Measurements from ENCODE around the gene NENF.
A peak's percentile ranks its signal among the peaks of the same experiment; 100 is the strongest.
"Not testable (repeated sequence)": the region's sequence is repeated elsewhere in the genome, so short reads cannot be mapped to it uniquely, and the experiment has no call there.

NENF gene

DNA sequence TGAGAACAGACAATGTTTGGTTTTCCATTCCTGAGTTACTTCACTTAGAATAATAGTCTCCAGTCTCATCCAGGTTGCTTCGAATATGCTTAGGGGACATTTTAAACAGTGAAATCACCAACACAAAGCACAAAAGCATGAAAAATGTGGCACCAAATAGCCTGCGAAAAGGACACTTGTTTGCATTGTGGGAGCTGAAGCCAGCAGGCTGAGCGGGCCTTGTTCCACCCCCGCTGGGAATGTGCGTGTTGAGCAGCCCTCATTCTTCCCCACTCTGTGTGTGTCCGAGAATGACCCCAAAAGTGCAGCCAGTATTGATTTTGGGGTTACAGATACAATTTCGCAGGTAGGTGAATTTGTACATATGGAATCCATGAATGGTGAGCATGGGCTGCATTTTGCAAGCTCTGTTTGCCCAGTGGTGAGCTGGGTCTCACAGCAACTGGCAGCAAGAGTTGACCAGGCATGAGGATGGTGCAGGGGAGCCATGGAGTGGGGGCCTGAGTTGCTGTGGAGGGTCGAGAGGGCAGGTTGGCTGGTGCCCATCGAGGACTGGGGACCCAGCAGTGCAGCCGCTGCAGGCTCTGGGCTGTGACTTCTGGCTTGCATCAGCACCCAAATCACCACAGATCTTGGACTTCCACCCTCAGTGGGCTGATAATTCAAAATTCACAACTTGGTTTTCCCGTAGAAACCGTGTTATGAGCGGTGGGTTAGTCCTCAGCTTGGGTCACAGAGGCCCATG, 29.4 kb downstream of the NENF start:
- DNase-seq, result no peak

DNA sequence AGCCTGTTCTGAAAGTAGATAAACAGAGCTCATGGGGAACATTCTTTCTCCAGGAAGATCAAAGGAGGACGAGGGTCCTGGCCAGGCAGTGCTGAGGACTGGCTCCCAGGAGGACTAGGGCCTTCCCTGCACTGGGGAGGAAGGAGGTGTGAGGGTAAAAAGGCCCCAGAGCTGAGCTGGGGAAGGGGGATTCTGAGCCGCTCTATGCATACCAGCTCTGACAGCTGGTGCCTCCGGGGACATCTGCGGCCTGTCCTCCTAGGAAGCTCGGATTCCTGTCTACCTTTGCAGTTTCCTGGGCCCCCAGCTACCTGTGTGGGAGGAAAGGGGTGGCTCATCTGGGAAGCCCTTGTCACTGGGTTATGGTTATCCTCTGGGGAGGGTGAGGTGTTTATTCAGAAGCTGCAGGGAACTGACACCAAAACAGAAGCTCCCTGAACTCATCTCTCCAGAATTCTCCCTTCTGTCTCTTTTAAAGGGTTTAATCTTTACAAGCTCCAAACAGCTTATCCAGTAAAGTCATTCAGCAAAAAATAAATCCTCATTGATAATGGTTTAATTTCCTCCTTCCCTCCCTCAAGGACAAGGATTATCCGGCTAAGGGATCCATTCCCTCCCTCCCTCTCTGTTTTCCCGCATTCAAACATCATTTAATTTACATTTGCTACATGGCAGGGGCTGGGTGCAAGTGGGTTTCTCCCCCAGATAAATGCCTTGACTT, 31.0 kb downstream of the NENF start:
- no peak for DNase-seq

DNA sequence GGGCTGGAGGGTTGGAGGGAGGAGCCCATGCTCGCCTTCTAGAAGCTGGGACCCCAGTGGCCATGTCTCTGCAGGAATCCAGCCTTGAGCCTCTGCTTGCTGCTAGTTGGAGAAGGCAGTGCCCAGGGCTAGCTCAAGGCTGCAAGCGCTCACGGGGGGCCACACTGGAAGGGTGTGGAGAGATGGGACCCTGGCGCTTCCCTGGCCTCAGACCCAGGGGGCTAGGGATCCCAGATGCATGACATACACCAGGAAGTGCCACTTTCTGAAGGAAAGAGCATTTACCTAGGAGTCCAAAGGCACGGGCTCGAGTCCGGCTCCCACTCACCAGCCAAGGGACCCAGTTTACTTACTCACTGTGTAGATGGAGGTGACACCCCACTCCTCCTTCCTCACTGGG, 32.6 kb downstream of the NENF start:
- DNase-seq, result no peak

DNA sequence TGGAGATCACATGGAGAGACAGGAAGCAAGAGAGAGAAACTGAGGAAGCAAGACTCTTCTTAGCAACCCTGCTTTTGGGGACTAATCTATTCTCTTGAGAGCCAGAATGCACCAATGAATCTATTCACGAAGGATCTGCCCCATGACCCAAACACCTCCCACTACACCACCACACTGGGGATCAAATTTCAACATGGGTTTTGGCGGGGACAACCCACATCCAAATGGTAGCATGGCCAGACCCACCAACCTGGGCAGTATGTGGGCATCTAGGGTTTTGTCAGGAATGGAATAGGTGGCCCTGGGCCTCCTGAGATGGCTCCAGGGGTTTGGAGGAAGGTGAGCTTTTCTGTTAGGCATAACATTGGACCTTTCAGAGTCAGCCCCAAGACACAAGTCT, 33.7 kb downstream of the NENF start:
- DNase-seq, result no peak

DNA sequence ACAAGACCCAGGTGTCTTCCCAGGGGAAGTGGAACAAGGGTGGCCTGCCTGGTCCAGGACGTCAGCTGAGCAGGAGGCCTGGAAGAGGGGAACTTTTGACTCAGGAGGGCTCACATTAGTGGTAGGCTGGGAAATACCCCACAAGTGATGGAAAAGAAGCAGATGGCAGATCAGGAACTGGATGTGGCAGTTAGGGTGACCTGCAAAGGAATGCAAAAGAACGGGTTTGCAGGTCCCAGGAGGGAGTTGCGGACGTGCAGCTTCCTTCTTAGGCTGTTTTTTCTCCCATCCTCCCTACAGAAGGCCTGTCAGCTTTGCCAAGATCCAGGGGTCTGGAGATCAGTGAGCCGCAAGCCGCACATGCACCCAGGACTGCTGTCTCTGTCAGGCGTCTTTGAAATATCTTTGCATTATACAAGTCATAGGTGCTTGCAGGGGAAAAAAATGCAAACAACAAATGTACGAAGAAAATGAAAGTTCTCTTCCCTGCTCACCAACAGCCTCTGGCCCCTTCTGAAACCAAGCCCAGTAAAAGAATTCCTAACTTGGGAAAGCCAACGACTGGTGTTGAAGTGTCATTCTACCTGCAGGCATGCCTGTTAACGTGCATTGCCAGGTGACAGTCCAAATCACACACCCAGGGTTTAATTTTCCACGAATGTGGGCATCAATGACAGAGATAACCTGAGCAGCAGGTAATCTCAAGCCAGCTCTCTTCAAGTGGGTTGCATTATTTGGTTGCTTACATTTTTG, 34.4 kb downstream of the NENF start:
- DNase-seq, result no peak

DNA sequence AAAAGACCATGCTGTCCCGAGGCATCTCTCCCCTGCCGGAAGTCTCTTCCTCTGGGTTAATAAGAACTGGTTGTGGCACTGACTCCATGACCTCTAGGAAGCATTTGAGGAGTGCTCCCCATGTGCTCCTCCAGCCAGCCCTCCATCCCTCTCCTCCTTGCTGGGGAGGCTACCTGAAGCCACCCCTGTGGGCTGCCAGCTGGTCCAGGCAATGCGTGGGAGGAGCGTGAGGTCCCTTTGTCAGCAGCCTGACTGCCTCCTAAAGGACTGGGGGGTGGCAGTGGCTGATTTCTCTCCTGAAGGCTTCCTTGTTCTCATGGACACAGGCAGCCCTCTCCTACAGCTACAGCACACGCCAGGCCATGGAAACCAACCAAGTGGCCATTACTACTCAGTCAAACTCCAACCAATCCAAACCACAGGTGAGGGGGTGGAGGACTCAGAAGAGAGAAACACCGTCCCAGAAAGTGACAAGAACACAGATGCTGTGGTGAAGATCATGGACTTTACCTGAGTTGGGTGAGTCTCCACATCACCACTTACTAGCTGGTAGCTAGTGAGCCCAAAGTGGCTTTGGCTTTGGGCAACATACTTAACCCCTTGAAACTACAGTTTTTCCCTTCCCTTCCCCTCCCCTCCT, 35.2 kb downstream of the NENF start:
- no peak for DNase-seq

DNA sequence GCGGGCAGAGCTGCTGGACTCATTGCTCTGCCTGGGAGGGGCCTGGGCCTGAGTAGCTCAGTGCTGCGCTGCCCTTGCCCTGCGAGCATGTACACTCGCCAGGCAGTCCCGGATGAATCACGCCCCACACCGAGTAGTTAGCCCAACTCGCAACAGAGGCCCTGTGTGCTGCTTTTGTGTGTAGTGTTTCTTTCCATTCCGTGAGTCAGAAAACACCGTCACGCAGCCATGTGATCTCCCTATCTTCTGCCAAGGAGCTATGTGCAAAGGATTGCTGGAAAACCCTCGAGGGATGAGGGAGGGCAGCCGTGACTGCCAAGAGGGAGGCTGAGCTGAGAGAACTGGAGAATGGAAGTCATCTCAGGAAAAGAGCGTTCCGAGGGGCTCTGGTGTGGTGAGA, 37.3 kb downstream of the NENF start:
- DNase-seq, result no peak

DNA sequence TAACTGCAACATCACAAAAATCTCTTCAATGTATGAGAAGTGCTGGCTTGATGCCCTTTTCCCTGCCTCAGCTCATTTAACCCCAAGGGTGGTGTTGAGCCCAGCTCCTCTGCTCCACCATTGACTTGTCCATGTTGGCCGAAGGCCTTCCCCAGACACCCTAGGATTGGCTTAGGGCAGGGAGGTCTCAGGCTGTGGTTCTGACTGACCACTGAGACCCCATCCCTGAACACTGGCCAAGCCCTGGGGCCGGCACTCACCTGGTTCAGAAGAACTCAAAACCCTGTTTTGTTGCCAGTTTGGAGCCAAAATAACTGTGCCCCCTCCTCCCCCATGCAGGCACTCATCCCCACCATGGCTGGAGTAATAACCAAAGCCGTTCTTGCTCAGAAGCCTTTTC, 38.6 kb downstream of the NENF start:
- no peak for DNase-seq

DNA sequence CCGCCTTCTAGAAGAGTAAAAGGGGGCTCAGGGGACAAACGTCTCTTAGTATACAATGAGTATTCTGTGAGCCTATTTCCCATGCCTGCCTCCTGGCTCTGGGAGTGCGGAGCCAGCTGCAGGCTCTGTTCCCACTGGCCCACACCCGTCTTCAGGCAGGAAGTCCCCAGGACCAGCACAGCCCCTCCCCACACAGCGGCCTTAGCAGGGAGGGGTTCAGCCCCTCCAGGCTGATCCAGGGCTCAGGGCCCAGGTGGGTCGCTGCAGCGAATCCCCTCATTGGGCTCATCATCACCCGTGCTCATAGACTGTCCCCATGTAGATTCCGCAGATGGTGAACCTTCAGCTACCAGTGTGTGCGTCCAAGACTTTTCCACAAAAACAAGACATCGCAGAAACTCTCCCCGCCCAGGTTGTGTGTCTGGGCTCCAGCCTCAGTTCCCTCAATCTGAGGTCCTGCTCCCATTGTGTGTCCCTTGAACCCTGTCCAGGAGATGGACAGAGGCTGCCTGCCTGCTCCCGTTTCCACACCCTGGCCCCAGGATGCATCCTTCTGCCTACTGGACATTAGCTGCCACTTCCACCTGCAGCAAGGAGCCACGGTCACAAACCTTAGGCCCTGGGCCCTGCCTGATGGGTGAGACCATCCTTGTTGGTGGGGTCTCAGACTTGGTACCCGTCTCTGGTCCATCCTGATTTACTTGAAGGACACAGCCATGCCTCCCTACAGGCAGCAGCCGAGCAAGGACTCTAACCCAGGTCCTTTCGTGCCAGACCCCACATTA, 39.4 kb downstream of the NENF start:
- DNase-seq, result no peak

DNA sequence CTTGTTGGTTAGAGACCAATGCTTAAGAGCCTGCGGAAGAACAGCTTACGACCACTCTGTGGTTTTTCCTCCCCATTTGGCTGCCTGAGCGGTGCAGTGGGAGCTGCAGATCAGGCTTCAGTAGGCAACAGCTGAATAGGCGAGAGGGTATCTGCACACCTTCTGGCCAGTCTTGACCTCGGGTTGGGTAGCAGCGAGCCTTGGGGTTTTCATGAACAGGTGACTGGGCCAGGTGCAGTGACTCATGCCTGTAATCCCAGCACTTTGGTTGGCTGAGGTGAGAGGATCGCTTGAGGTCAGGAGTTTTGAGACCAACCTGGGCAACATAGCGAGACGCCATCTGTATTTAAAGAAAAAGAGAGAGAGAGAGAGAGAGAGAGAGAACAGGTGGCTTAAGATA, 41.0 kb downstream of the NENF start:
- no peak for DNase-seq

DNA sequence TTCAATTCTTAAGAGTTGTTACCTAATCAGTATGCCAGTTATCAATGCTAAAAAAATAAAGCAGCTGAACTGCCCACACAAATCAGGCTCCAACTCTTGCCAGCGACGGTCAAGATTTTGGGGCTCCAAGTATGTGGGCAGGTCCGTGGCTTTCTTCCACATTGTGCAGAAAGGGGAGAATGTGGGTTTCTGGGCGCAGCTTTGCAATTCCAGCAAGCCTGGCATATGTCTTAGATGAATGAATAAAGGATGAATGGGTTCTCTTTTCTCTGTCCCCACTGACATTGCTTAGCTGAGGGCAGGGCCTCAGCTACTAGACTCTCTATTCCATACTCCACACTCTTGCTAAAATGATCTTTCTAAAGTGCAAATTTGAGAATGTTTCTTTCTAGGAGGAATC, 42.4 kb downstream of the NENF start:
- DNase-seq, result no peak

DNA sequence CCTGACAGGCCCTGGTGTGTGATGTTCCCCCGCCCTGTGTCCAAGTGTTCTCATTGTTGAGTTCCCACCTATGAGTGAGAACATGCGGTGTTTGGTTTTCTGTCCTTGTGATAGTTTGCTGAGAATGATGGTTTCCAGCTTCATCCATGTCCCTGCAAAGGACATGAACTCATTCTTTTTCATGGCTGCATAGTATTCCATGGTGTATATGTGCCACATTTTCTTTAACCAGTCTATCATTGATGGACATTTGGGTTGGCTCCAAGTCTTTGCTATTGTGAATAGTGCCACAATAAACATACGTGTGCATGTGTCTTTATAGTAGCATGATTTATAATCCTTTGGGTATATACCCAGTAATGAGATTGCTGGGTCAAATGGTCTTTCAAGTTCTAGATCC, 43.1 kb downstream of the NENF start:
- not testable (repeated sequence) for DNase-seq

DNA sequence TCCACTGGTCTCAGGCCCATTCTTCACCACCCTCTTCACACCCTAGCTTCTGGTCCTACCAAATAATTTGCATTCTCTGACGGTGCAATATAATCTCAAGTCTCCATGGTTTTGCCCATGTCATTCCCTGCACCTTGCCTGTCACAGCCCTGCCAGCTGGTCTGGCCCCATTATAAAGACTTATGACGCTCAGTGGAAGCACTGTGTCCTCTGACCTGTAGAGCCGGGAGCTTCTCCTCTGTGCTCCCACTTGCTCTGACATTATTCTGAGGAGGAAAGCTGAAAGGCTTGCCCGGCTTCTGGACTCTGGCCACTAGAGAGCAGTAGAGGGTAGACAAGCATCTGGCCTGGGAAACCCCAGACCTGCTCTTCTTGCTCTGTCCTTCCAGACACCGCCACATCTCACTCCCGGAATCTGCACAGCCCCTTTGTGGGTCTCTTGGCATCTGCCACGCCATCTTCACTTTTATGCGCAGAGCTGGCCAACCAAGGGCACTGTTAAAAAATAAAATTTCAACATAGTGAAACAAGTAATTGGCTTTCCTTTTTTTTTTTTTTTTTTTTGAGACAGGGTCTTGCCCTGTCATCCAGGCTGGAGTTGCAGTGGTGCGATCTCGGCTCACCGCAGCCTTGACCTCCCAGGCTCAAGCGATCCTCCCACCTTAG, 44.4 kb downstream of the NENF start:
- peak; percentile 82 for DNase-seq

DNA sequence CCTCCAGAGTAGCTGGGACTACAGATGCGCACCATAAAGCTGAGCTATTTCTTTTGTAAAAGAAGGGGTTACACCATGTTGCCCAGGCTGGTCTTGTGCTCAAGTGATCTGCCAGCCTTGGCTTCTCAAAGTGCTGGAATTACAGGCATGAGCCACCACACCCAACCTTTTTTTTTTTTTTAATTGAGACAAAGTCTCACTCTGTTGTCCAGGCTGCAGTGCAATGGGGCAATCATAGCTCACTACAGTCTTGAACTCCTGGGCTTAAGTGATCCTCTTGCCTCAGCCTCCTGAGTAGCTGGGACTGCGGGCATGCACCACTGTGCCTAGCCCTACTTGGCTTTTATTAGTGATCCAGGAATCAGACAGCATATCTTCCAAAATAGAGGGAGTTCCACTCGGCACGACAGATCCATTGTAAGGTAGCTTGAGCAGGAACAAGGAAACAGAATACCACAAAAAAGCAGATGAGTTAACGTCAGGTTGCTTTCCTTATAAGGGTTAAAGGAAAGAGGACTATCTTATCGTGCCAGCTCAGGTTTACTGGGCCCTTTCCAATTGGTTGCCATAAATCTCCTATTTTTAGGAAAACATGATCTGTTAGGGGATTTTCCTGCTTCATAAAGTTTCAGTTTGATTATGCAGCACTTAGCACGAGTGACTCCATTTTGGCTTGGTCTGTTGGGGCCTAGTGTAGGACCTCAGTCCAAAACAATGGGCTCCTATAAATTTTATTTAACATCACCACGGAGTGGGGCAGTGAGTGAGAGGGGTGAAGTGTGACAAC, 45.2 kb downstream of the NENF start:
- no peak for DNase-seq

DNA sequence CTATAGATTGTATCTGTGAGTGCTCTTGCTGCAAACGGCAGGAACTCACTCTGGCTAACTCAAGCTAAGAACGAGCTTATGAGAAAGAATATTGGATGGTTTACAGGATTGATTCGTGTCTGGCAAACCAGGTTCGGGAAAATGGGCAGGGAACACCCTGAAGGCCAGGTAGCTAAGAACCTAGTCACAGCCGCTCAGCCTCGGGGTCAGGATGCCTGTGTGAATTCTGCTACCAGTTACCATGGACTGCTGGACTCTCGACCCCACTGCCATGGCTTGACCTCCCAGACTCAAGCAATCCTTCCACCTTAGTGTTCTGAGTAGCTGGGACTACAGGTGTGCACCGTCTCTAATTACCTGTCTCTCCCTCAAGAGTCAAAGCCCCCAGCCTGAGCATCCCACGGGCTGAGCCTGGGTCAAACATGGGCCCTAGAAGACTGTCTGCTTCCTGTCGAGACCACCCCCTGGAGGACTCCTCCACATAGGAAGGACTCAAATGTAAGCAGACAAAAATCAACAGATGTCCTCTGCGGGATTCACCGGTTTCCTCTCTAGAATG, 45.8 kb downstream of the NENF start:
- no peak for DNase-seq

DNA sequence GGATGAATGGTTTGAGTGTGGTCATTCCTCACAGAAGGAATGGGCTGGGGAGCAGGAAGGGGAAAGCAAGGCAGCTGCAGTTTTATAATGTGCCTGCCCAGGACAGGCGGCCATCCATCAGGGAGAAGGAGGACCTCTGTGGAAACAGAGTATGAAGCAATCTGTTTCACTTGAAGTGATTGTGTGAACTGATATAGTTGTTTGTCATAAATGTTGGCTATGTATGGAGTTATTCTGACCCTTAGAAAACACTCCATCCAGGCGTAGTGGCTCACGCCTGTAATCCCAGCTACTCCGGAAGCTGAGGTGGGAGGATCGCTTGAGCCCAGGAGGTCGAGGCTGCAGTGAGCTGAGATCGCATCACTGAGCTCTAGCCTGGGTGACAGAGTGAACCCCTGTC, 46.5 kb downstream of the NENF start:
- no peak for DNase-seq

DNA sequence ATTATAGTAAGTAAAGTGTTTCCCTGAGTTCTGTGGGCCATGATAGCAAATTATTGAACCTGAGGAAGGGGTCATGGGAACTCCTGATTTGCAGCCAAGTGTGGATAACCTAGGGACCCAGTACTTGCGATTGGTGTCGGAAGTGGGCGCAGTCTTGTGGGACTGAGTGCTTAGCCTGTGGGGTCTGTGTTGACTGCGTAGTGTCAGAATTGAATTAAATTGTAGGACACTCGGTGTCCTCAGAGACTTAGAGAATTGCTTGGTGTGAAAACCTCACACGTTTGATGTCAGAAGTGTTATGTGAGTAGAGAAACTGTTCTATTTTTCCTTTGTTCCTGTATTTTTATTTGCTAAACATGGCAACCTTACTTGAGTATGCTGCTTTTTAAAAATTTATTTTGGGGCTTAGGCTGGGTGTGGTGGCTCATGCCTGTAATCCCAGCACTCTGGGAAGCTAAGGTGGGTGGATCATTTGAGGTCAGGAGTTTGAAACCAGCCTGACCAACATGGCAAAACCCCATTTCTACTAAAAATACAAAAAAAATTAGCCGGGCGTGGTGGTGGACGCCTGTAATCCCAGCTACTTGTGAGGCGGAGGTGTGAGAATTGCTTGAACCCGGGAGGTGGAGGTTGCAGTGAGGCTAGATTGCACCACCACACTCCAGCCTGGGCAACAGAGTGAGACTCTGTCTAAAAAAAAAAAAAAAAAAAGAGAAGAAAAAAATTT, 48.2 kb downstream of the NENF start:
- DNase-seq, result not testable (repeated sequence)

DNA sequence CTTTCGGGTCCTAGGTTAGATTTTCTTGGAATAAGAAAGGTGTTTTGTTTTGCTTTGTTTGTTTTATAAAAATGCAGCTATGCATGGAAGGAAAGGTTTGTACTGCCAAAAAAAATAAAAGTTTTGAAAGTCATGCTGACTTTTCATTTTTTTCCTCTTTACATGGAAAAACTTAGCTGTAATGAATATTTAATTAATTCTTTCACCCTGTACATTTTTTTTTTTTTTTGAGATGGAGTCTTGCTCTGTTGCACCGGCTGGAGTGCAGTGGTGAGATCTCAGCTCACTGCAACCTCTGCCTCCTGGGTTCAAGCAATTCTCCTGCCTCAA, 48.7 kb downstream of the NENF start:
- DNase-seq, result no peak

DNA sequence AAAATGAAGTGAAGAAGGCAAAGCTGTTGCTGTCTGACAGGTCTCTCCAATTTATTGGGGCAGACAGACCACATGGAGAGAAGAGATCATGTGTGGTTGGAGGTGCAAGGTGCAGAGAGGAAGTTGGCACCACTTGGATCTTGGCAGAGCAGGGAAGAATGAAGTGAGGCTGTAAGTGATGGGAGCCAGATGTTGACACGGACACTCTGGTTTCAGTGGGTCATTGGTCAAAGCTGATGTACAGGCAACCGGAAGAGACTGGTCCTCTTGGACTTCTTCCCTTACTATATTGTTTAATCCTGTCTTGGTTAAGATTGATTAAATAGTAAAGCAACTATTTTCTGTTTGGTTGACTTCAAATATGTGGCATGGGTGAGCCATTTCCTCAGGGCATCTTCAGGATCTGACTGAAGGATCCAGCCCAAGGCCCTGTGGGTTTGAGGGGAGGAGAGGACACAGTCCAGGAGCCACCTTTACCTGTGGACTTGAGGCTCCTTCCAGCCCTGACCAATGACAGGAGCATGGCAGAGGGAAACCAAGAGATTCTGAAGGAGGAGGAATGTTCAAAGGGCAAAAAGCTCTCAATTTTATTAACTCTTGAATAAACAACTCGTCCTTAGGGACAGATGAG, 49.4 kb downstream of the NENF start:
- DNase-seq, result no peak
